WTC11 (cell line): ENCODE measurements around the gene ATP5MC2. TPM values are rescaled to one million over a fixed set of nuclear protein-coding genes. Genes with fewer than 3 reads are reported as not detected.

ENCODE experiments used
- ATAC-seq: fragments of 200-7000 bp; cut with Tn5 transposase; 2 replicates; pipeline ENCODE4 v1.10.0; 2021; ENCODE audit warnings: mild to moderate bottlenecking, moderate library complexity
- CTCF ChIA-PET: fragments of 300-600 bp; sonication (Branson Sonifier 250); formaldehyde crosslinking; loops from one replicate; lab custom pipeline; 2021; ENCODE audit warnings: antibody characterized with exemption; lab: Charles Lee
- POLR2A ChIA-PET: fragments of 350-600 bp; sonication (Branson Sonifier 250); formaldehyde crosslinking; loops from one replicate; lab custom pipeline; 2021; ENCODE audit warnings: antibody characterized with exemption; lab: Charles Lee
- DNase-seq: peaks from one replicate; pipeline ENCODE4 v3.0.0; 2021; ENCODE audit warnings: low spot score
- H3K27ac Mint-ChIP-seq: 2 replicates; pipeline ENCODE4 v1.8.0; 2021; ENCODE audit warnings: mixed read lengths
- H3K27me3 Mint-ChIP-seq: 2 replicates; pipeline ENCODE4 v1.8.0; 2021; ENCODE audit warnings: low read depth, mild to moderate bottlenecking, moderate library complexity, mixed read lengths
- H3K36me3 Mint-ChIP-seq: 2 replicates; pipeline ENCODE4 v1.8.0; 2021; ENCODE audit warnings: mixed read lengths
- H3K4me1 Mint-ChIP-seq: 2 replicates; pipeline ENCODE4 v1.8.0; 2022; ENCODE audit warnings: mixed read lengths
- H3K4me3 Mint-ChIP-seq: 2 replicates; pipeline ENCODE4 v1.8.0; 2021; ENCODE audit warnings: mild to moderate bottlenecking, moderate library complexity, mixed read lengths
- H3K9me3 Mint-ChIP-seq: 2 replicates; pipeline ENCODE4 v1.8.0; 2021; ENCODE audit warnings: mixed read lengths
- ATF1 ChIP-seq: sonication (generic); formaldehyde crosslinking; IDR thresholded peaks from 2 replicates; pipeline ENCODE4 v1.8.1; 2023; ENCODE audit warnings: mild to moderate bottlenecking, moderate library complexity, missing genetic modification reagents
- CREB1 ChIP-seq: sonication (generic); formaldehyde crosslinking; IDR thresholded peaks from 2 replicates; pipeline ENCODE4 v1.8.0; 2023; ENCODE audit warnings: mild to moderate bottlenecking, missing genetic modification reagents
- ETV6 ChIP-seq: sonication (generic); formaldehyde crosslinking; IDR thresholded peaks from 2 replicates; pipeline ENCODE4 v1.8.1; 2022; ENCODE audit warnings: mild to moderate bottlenecking, missing genetic modification reagents
- KAT7 ChIP-seq: sonication (generic); formaldehyde crosslinking; IDR thresholded peaks from 2 replicates; pipeline ENCODE4 v1.8.1; 2023; ENCODE audit warnings: missing genetic modification reagents, mild to moderate bottlenecking, borderline replicate concordance
- NFYB ChIP-seq: sonication (generic); formaldehyde crosslinking; conservative IDR thresholded peaks from 2 replicates; pipeline ENCODE4 v1.8.0; 2022; ENCODE audit warnings: low read depth, missing genetic modification reagents
- NR2C2 ChIP-seq: sonication (generic); formaldehyde crosslinking; IDR thresholded peaks from 2 replicates; pipeline ENCODE4 v1.8.0; 2022; ENCODE audit warnings: mild to moderate bottlenecking, missing genetic modification reagents
- SMAD3 ChIP-seq: sonication (generic); formaldehyde crosslinking; IDR thresholded peaks from 2 replicates; pipeline ENCODE4 v1.8.0; 2022; ENCODE audit warnings: missing genetic modification reagents, mild to moderate bottlenecking, borderline replicate concordance
- SOX15 ChIP-seq: fragments of 250-450 bp; sonication (Bioruptor Pico); IDR thresholded peaks from 2 replicates; pipeline ENCODE4 v1.9.0; 2021; ENCODE audit warnings: mild to moderate bottlenecking
- TP53 ChIP-seq: sonication (generic); formaldehyde crosslinking; IDR thresholded peaks from 2 replicates; pipeline ENCODE4 v1.8.1; 2023; ENCODE audit warnings: mild to moderate bottlenecking, missing genetic modification reagents
- ZNF138 ChIP-seq: sonication (generic); formaldehyde crosslinking; conservative IDR thresholded peaks from 2 replicates; pipeline ENCODE4 v1.8.1; 2022; ENCODE audit warnings: mild to moderate bottlenecking, moderate library complexity, missing genetic modification reagents
- ZNF219 ChIP-seq: sonication (generic); formaldehyde crosslinking; IDR thresholded peaks from 2 replicates; pipeline ENCODE4 v1.8.0; 2023; ENCODE audit warnings: missing genetic modification reagents, mild to moderate bottlenecking, borderline replicate concordance
- ZNF423 ChIP-seq: fragments of 250-450 bp; sonication (Bioruptor Pico); IDR thresholded peaks from 2 replicates; pipeline ENCODE4 v2.1.2; 2022; ENCODE audit warnings: mild to moderate bottlenecking, moderate library complexity
- total RNA-seq: library from RNA; stranded (reverse); gene quantifications from 3 replicates; pipeline ENCODE4 v1.2.3, GENCODE V29; 2021
- TF ChIP-seq, protein P1 (sequence below): sonication (generic); formaldehyde crosslinking; IDR thresholded peaks from 2 replicates; pipeline ENCODE4 v1.8.0; 2023; ENCODE audit warnings: mild to moderate bottlenecking, missing genetic modification reagents
- TF ChIP-seq, protein P2 (sequence below): fragments of 250-450 bp; sonication (Bioruptor Pico); IDR thresholded peaks from 2 replicates; pipeline ENCODE4 v1.9.0; 2021; ENCODE audit warnings: mild to moderate bottlenecking, borderline replicate concordance
- TF ChIP-seq, protein P3 (sequence below): sonication (generic); formaldehyde crosslinking; IDR thresholded peaks from 2 replicates; pipeline ENCODE4 v1.8.0; 2022; ENCODE audit warnings: mild to moderate bottlenecking, missing genetic modification reagents
- TF ChIP-seq, protein P4 (sequence below): fragments of 250-450 bp; sonication (Bioruptor Pico); IDR thresholded peaks from 2 replicates; pipeline ENCODE4 v1.8.0; 2021; ENCODE audit warnings: mild to moderate bottlenecking
- TF ChIP-seq, protein P5 (sequence below): sonication (generic); formaldehyde crosslinking; IDR thresholded peaks from 2 replicates; pipeline ENCODE4 v1.8.1; 2022; ENCODE audit warnings: mild to moderate bottlenecking, moderate library complexity, missing genetic modification reagents
- TF ChIP-seq, protein P6 (sequence below): fragments of 250-450 bp; sonication (Bioruptor Pico); IDR thresholded peaks from 2 replicates; pipeline ENCODE4 v2.1.2; 2022; ENCODE audit warnings: mild to moderate bottlenecking, moderate library complexity

The ATP5MC2 gene
- total RNA-seq, 1 experiment from 2014 or later: 411 TPM

DNA sequence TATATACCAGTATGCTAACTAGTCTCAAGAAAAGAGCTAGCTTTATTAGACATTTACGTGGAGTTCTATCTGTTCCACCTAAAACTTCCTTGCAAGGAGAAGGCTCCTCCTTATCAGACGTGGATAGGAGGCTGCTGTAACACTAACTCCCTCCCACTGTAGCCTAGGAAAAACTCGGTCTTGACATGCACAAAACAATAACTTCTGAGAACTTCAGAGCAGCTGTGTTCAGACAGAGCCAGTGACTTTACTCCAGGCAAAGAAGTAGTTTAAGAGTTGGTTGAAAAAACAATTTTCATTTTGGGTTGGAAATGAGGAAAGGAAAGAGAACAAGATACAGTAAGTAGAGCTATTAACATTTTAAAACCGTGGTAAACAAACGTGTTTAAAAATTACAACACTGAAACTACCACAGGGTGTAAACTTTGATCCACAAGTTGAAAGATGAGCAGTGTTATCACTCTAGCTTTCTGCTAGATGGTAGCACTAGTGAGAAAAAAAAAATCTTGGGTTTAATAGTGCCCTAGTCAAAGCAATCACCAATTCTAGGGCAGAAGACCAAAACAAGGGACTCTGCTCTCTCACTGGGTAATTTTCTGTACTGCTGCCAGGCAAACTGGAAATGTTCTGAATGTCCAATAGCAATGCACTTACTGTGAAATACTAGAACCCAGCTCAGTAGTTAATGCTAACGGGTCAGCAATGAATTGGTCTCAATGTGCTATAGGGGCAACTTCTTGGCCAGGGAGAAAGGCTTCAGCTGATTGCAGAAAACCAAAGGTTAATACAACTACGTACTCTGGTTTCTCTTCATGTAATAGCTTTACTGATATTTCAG, 52.1 kb downstream of the ATP5MC2 start:
- ChIA-PET POLR2A (interaction anchor here (1.5 kb wide), 1 partner anchor 80 kb away, joined by 5 read pairs; no protein-coding TSS in a partner anchor), CTCF (interaction anchor here (0.9 to 2.3 kb wide), 3 partner anchors 52 to 120 kb away, joined by 3 to 5 read pairs (median 3); partner anchors contain the start of gene ATP5MC2)
- no peaks in the 10 kb centered on the region; the same call in 1 of the 2 replicates for H3K27me3 Mint-ChIP-seq
- no peaks in the 10 kb centered on the region for H3K36me3 Mint-ChIP-seq
- DNase-seq: no peak
- no peaks in the 10 kb centered on the region for H3K9me3 Mint-ChIP-seq
- TF ChIP-seq, protein P1, sequence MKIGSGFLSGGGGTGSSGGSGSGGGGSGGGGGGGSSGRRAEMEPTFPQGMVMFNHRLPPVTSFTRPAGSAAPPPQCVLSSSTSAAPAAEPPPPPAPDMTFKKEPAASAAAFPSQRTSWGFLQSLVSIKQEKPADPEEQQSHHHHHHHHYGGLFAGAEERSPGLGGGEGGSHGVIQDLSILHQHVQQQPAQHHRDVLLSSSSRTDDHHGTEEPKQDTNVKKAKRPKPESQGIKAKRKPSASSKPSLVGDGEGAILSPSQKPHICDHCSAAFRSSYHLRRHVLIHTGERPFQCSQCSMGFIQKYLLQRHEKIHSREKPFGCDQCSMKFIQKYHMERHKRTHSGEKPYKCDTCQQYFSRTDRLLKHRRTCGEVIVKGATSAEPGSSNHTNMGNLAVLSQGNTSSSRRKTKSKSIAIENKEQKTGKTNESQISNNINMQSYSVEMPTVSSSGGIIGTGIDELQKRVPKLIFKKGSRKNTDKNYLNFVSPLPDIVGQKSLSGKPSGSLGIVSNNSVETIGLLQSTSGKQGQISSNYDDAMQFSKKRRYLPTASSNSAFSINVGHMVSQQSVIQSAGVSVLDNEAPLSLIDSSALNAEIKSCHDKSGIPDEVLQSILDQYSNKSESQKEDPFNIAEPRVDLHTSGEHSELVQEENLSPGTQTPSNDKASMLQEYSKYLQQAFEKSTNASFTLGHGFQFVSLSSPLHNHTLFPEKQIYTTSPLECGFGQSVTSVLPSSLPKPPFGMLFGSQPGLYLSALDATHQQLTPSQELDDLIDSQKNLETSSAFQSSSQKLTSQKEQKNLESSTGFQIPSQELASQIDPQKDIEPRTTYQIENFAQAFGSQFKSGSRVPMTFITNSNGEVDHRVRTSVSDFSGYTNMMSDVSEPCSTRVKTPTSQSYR (CRISPR knock-in tag): no peak
- no peak for TF ChIP-seq TP53 (CRISPR knock-in tag)
- TF ChIP-seq CREB1 (CRISPR knock-in tag): no peak
- no peak for TF ChIP-seq SMAD3 (CRISPR knock-in tag)
- TF ChIP-seq, protein P2, sequence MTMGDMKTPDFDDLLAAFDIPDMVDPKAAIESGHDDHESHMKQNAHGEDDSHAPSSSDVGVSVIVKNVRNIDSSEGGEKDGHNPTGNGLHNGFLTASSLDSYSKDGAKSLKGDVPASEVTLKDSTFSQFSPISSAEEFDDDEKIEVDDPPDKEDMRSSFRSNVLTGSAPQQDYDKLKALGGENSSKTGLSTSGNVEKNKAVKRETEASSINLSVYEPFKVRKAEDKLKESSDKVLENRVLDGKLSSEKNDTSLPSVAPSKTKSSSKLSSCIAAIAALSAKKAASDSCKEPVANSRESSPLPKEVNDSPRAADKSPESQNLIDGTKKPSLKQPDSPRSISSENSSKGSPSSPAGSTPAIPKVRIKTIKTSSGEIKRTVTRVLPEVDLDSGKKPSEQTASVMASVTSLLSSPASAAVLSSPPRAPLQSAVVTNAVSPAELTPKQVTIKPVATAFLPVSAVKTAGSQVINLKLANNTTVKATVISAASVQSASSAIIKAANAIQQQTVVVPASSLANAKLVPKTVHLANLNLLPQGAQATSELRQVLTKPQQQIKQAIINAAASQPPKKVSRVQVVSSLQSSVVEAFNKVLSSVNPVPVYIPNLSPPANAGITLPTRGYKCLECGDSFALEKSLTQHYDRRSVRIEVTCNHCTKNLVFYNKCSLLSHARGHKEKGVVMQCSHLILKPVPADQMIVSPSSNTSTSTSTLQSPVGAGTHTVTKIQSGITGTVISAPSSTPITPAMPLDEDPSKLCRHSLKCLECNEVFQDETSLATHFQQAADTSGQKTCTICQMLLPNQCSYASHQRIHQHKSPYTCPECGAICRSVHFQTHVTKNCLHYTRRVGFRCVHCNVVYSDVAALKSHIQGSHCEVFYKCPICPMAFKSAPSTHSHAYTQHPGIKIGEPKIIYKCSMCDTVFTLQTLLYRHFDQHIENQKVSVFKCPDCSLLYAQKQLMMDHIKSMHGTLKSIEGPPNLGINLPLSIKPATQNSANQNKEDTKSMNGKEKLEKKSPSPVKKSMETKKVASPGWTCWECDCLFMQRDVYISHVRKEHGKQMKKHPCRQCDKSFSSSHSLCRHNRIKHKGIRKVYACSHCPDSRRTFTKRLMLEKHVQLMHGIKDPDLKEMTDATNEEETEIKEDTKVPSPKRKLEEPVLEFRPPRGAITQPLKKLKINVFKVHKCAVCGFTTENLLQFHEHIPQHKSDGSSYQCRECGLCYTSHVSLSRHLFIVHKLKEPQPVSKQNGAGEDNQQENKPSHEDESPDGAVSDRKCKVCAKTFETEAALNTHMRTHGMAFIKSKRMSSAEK (CRISPR knock-in tag): no peak
- no peak for TF ChIP-seq ZNF138 (CRISPR knock-in tag)
- no peak for TF ChIP-seq ATF1
- TF ChIP-seq KAT7 (CRISPR knock-in tag): no peak
- no peak for TF ChIP-seq SOX15 (CRISPR knock-in tag)
- TF ChIP-seq ETV6 (CRISPR knock-in tag): no peak
- TF ChIP-seq, protein P3, sequence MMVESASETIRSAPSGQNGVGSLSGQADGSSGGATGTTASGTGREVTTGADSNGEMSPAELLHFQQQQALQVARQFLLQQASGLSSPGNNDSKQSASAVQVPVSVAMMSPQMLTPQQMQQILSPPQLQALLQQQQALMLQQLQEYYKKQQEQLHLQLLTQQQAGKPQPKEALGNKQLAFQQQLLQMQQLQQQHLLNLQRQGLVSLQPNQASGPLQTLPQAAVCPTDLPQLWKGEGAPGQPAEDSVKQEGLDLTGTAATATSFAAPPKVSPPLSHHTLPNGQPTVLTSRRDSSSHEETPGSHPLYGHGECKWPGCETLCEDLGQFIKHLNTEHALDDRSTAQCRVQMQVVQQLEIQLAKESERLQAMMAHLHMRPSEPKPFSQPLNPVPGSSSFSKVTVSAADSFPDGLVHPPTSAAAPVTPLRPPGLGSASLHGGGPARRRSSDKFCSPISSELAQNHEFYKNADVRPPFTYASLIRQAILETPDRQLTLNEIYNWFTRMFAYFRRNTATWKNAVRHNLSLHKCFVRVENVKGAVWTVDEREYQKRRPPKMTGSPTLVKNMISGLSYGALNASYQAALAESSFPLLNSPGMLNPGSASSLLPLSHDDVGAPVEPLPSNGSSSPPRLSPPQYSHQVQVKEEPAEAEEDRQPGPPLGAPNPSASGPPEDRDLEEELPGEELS: no peak
- TF ChIP-seq, protein P4, sequence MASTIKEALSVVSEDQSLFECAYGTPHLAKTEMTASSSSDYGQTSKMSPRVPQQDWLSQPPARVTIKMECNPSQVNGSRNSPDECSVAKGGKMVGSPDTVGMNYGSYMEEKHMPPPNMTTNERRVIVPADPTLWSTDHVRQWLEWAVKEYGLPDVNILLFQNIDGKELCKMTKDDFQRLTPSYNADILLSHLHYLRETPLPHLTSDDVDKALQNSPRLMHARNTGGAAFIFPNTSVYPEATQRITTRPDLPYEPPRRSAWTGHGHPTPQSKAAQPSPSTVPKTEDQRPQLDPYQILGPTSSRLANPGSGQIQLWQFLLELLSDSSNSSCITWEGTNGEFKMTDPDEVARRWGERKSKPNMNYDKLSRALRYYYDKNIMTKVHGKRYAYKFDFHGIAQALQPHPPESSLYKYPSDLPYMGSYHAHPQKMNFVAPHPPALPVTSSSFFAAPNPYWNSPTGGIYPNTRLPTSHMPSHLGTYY (CRISPR knock-in tag): no peak
- TF ChIP-seq, protein P5, sequence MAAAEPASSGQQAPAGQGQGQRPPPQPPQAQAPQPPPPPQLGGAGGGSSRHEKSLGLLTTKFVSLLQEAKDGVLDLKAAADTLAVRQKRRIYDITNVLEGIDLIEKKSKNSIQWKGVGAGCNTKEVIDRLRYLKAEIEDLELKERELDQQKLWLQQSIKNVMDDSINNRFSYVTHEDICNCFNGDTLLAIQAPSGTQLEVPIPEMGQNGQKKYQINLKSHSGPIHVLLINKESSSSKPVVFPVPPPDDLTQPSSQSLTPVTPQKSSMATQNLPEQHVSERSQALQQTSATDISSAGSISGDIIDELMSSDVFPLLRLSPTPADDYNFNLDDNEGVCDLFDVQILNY (CRISPR knock-in tag): no peak
- TF ChIP-seq, protein P6, sequence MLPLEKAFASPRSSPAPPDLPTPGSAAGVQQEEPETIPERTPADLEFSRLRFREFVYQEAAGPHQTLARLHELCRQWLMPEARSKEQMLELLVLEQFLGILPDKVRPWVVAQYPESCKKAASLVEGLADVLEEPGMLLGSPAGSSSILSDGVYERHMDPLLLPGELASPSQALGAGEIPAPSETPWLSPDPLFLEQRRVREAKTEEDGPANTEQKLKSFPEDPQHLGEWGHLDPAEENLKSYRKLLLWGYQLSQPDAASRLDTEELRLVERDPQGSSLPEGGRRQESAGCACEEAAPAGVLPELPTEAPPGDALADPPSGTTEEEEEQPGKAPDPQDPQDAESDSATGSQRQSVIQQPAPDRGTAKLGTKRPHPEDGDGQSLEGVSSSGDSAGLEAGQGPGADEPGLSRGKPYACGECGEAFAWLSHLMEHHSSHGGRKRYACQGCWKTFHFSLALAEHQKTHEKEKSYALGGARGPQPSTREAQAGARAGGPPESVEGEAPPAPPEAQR (CRISPR knock-in tag): no peak
- no peak for TF ChIP-seq ZNF423 (CRISPR knock-in tag)
- no peak for TF ChIP-seq NFYB (CRISPR knock-in tag)
- no peak for TF ChIP-seq ZNF219 (CRISPR knock-in tag)
- no peak for TF ChIP-seq NR2C2 (CRISPR knock-in tag)
- TF ChIP-seq, all 79 proteins: peak for 0
- Mint-ChIP-seq H3K4me3 (peak overlapping the region; percentile 18; the same call in 1 of the 2 replicates), H3K4me1 (peaks cover 31% of the 10 kb centered on the region), H3K27ac (peak overlapping the region; percentile 75; the same call in 1 of the 2 replicates)
- ATAC-seq: no peak
